H1 (cell line): ENCODE results near the gene HOXC11. TPM values are rescaled to one million over a fixed set of nuclear protein-coding genes. Genes with fewer than 3 reads are reported as not detected.

Experiments used
- CTCF ChIA-PET: fragments of 300-600 bp; sonication (Branson Sonifier 250); formaldehyde crosslinking; loops from one replicate; lab custom pipeline; 2021; ENCODE audit not compliant: partially characterized antibody; lab: Charles Lee
- POLR2A ChIA-PET: fragments of 300-600 bp; sonication (Branson Sonifier 250); formaldehyde crosslinking; loops from one replicate; lab custom pipeline; 2021; ENCODE audit warnings: inconsistent platforms; ENCODE audit not compliant: partially characterized antibody; lab: Charles Lee
- DNase-seq, 2 experiments: peaks; one replicate each; pipeline versions ENCODE4 v3.0.0 to v3.0.0-alpha.2; 2010 to 2022; ENCODE audit warnings: low spot score in 2 of 2, low read depth in 1 of 2, mixed read lengths in 1 of 2
- FAIRE-seq: peaks from 2 replicates; lab custom pipeline; 2011; peaks lifted over from hg19 to GRCh38; lab: Jason Lieb, UNC
- H2AFZ ChIP-seq: 2 replicates; pipeline ENCODE4 v1.8.1; 2012; ENCODE audit warnings: low read length, inconsistent platforms
- H2AK5ac ChIP-seq: 2 replicates; pipeline ENCODE4 v1.6.1; 2013; ENCODE audit warnings: low read depth, low read length
- H2BK120ac ChIP-seq: replicated peaks from 2 replicates; pipeline ENCODE3; 2013; ENCODE audit warnings: low read depth, low read length, inconsistent platforms
- H2BK12ac ChIP-seq: 2 replicates; pipeline ENCODE4 v1.6.1; 2013; ENCODE audit warnings: low read depth, low read length
- H2BK15ac ChIP-seq: 2 replicates; pipeline ENCODE4 v1.6.1; 2013; ENCODE audit warnings: low read length
- H2BK20ac ChIP-seq: 2 replicates; pipeline ENCODE4 v1.6.1; 2013; ENCODE audit warnings: low read length
- H2BK5ac ChIP-seq: 2 replicates; pipeline ENCODE4 v1.6.1; 2013; ENCODE audit warnings: low read depth, low read length
- H3K14ac ChIP-seq: 2 replicates; pipeline ENCODE4 v1.6.1; 2013; ENCODE audit warnings: inconsistent platforms; ENCODE audit not compliant: insufficient read length
- H3K18ac ChIP-seq: 2 replicates; pipeline ENCODE4 v1.6.1; 2013; ENCODE audit warnings: low read length; ENCODE audit errors: extremely low read depth
- H3K23ac ChIP-seq: 2 replicates; pipeline ENCODE4 v1.6.1; 2013; ENCODE audit warnings: inconsistent platforms; ENCODE audit not compliant: insufficient read length
- H3K23me2 ChIP-seq: 2 replicates; pipeline ENCODE4 v1.6.1; 2013; ENCODE audit warnings: low read depth, low read length
- H3K27ac ChIP-seq: 2 replicates; pipeline ENCODE4 v1.6.1; 2011; ENCODE audit warnings: low read depth, low read length, inconsistent platforms
- H3K27me3 ChIP-seq, 4 experiments: replicated peaks in 1 of 4; 1 replicate in 1 of 4; 2 replicates in 3 of 4; pipeline versions ENCODE4 v1.6.1 to v1.8.1; 2011 to 2013; ENCODE audit warnings: low read length in 3 of 4, mild to moderate bottlenecking in 3 of 4, inconsistent platforms in 2 of 4, mixed read lengths in 2 of 4, moderate library complexity in 1 of 4; ENCODE audit not compliant: control insufficient read depth in 3 of 4, insufficient read depth in 3 of 4; ENCODE audit errors: extremely low read depth in 1 of 4
- H3K36me3 ChIP-seq, 4 experiments: 2 replicates each; pipeline versions ENCODE4 v1.6.1 to v1.8.1; 2011 to 2013; ENCODE audit warnings: mild to moderate bottlenecking in 4 of 4, low read length in 3 of 4, moderate library complexity in 2 of 4, control low read depth in 1 of 4, inconsistent platforms in 1 of 4; ENCODE audit not compliant: insufficient read depth in 4 of 4, control insufficient read depth in 2 of 4
- H3K4ac ChIP-seq: replicated peaks from 2 replicates; pipeline ENCODE3; 2013; ENCODE audit warnings: low read length, low read depth, mixed read lengths, inconsistent platforms; ENCODE audit not compliant: insufficient read length
- H3K4me1 ChIP-seq, 4 experiments: replicated peaks in 1 of 4; 1 replicate in 1 of 4; 2 replicates in 3 of 4; pipeline versions ENCODE4 v1.6.1 to v1.8.1; 2011 to 2013; ENCODE audit warnings: low read length in 3 of 4, inconsistent platforms in 2 of 4, mixed read lengths in 1 of 4; ENCODE audit not compliant: insufficient read depth in 4 of 4, control insufficient read depth in 3 of 4
- H3K4me2 ChIP-seq, 2 experiments: 2 replicates each; pipeline versions ENCODE4 v1.6.1 to v1.8.1; 2011 to 2013; ENCODE audit warnings: low read depth in 2 of 2, low read length in 2 of 2, control low read depth in 1 of 2, inconsistent platforms in 1 of 2, mild to moderate bottlenecking in 1 of 2; ENCODE audit not compliant: insufficient read depth in 1 of 2
- H3K4me3 ChIP-seq, 4 experiments: fragments of 200-600, 300-600 bp in 1 of 4; sonication (generic), shearing (Covaris generic), sonication (Bioruptor Twin) in 1 of 4; 2 replicates each; pipeline versions ENCODE4 v1.5.1 to v1.8.1; 2011 to 2016; ENCODE audit warnings: low read length in 4 of 4, low read depth in 3 of 4, control low read depth in 2 of 4, inconsistent platforms in 2 of 4, mild to moderate bottlenecking in 2 of 4, mixed read lengths in 1 of 4, moderate library complexity in 1 of 4; ENCODE audit not compliant: insufficient read depth in 2 of 4; ENCODE audit errors: extremely low read depth in 1 of 4
- H3K56ac ChIP-seq: replicated peaks from 2 replicates; pipeline ENCODE3; 2013; ENCODE audit warnings: low read depth, mild to moderate bottlenecking, mixed read lengths, low read length, inconsistent platforms; ENCODE audit not compliant: insufficient read length
- H3K79me1 ChIP-seq: 2 replicates; pipeline ENCODE4 v1.6.1; 2013; ENCODE audit warnings: low read depth, low read length, control low read depth
- H3K79me2 ChIP-seq, 2 experiments: 2 replicates each; pipeline versions ENCODE4 v1.6.1 to v1.8.1; 2012 to 2013; ENCODE audit warnings: low read length in 2 of 2, mild to moderate bottlenecking in 2 of 2, inconsistent platforms in 1 of 2; ENCODE audit not compliant: insufficient read depth in 2 of 2, control insufficient read depth in 1 of 2
- H3K9ac ChIP-seq, 4 experiments: replicated peaks in 1 of 4; 1 replicate in 1 of 4; 2 replicates in 3 of 4; pipeline versions ENCODE4 v1.6.1 to v1.8.1; 2011 to 2013; ENCODE audit warnings: low read depth in 3 of 4, low read length in 3 of 4, control low read depth in 2 of 4, mild to moderate bottlenecking in 2 of 4, moderate library complexity in 2 of 4, inconsistent platforms in 1 of 4; ENCODE audit errors: extremely low read depth in 1 of 4
- H3K9me3 ChIP-seq, 2 experiments: 2 replicates each; pipeline versions ENCODE4 v1.6.1 to v1.8.1; 2012 to 2013; ENCODE audit warnings: mild to moderate bottlenecking in 2 of 2, moderate library complexity in 2 of 2, control low read depth in 1 of 2, inconsistent platforms in 1 of 2, low read depth in 1 of 2, low read length in 1 of 2, mixed read lengths in 1 of 2; ENCODE audit not compliant: insufficient read depth in 2 of 2
- H4K20me1 ChIP-seq, 2 experiments: replicated peaks in 1 of 2; 2 replicates each; pipeline versions ENCODE3 to v1.8.1; 2011 to 2013; ENCODE audit warnings: inconsistent platforms in 2 of 2, low read length in 2 of 2, mild to moderate bottlenecking in 1 of 2; ENCODE audit not compliant: insufficient read depth in 2 of 2, control insufficient read depth in 1 of 2
- H4K5ac ChIP-seq: 2 replicates; pipeline ENCODE4 v1.6.1; 2013; ENCODE audit warnings: low read length, low read depth, mixed read lengths, inconsistent platforms; ENCODE audit not compliant: insufficient read length
- H4K8ac ChIP-seq: 2 replicates; pipeline ENCODE4 v1.8.0; 2013; ENCODE audit warnings: mild to moderate bottlenecking, moderate library complexity, low read length, inconsistent platforms; ENCODE audit not compliant: insufficient read depth; ENCODE audit errors: extremely low read depth
- H4K91ac ChIP-seq: replicated peaks from 2 replicates; pipeline ENCODE3; 2013; ENCODE audit warnings: low read length, mixed read lengths, inconsistent platforms; ENCODE audit not compliant: insufficient read length
- ASH2L ChIP-seq: fragments of 200-600, 300-600 bp; sonication (generic); IDR thresholded peaks from one replicate; pipeline ENCODE4 v1.7.1; 2017; ENCODE audit warnings: low read length
- CBX5 ChIP-seq: fragments of 300-800, 300-1000 bp; sonication (generic); IDR thresholded peaks from 2 replicates; pipeline ENCODE4 v1.7.1; 2016; ENCODE audit warnings: antibody characterized with exemption, low read length, low read depth
- CBX8 ChIP-seq: fragments of 300-800, 300-1000 bp; sonication (generic); IDR thresholded peaks from 2 replicates; pipeline ENCODE4 v1.7.1; 2016; ENCODE audit warnings: low read depth, low read length, borderline replicate concordance
- CTBP2 ChIP-seq: IDR thresholded peaks from 2 replicates; pipeline ENCODE4 v1.7.0; 2011; ENCODE audit warnings: borderline replicate concordance, mild to moderate bottlenecking, moderate library complexity, mixed read lengths, low read length; ENCODE audit not compliant: insufficient read depth, insufficient read length
- FOSL1 ChIP-seq: IDR thresholded peaks from 2 replicates; pipeline ENCODE4 v1.6.1; 2011; ENCODE audit warnings: mild to moderate bottlenecking, low read depth, low read length, moderate library complexity; ENCODE audit not compliant: insufficient read depth
- KDM1A ChIP-seq: fragments of 200-600, 300-600 bp; sonication (generic); IDR thresholded peaks from 2 replicates; pipeline ENCODE4 v1.7.1; 2016; ENCODE audit warnings: mild to moderate bottlenecking, low read length, borderline replicate concordance
- KDM5A ChIP-seq: fragments of 200-600 bp; IDR thresholded peaks from 2 replicates; pipeline ENCODE4 v1.7.1; 2012; ENCODE audit warnings: mild to moderate bottlenecking, low read length, inconsistent platforms, mixed read lengths
- MAFK ChIP-seq: IDR thresholded peaks from 2 replicates; pipeline ENCODE4 v1.6.1; 2012; ENCODE audit warnings: low read depth, mild to moderate bottlenecking, improper control_type of control experiment, low read length
- POLR2A ChIP-seq, 2 experiments: IDR thresholded peaks; 1 replicate in 1 of 2; 2 replicates in 1 of 2; pipeline ENCODE4 v1.6.1; 2011; ENCODE audit warnings: low read depth in 2 of 2, low read length in 2 of 2, mild to moderate bottlenecking in 2 of 2; ENCODE audit errors: control extremely low read depth in 1 of 2
- POLR2AphosphoS5 ChIP-seq: IDR thresholded peaks from 2 replicates; pipeline ENCODE4 v1.6.1; 2011; ENCODE audit warnings: low read depth, low read length
- SIRT6 ChIP-seq: IDR thresholded peaks from one replicate; pipeline ENCODE4 v1.7.1; 2012; ENCODE audit warnings: low read length, inconsistent platforms
- ZNF274 ChIP-seq: IDR thresholded peaks from 2 replicates; pipeline ENCODE4 v1.7.0; 2012; ENCODE audit warnings: low read length, borderline replicate concordance; ENCODE audit errors: extremely low read depth
- WGBS, 2 experiments: shearing (Covaris generic) in 1 of 2; methylation state at CpG; one replicate each; pipeline versions ENCODE4 v1.1.6 to v1.1.7; 2013 to 2015; ENCODE audit warnings: low lambda C conversion rate in 2 of 2, mixed read lengths in 2 of 2, inconsistent platforms in 1 of 2, low coverage in 1 of 2, missing lambda C conversion rate in 1 of 2; ENCODE audit not compliant: insufficient replicate concordance in 2 of 2, insufficient coverage in 1 of 2, insufficient read length in 1 of 2; ENCODE audit errors: extremely low coverage in 1 of 2, missing lambda C conversion rate in 1 of 2; 5-methylcytosine and 5-hydroxymethylcytosine counted together
- polyA plus RNA-seq, 7 experiments: library from polyadenylated mRNA; depleted of rRNA in 3 of 7; stranded (reverse) in 5 of 7; unstranded in 2 of 7; fragments of >200 nt in 5 of 7; fragments of 200-250 nt in 2 of 7; gene quantifications; 1 replicate in 5 of 7; 2 replicates in 1 of 7; 4 replicates in 1 of 7; pipeline versions ENCODE4 v1.2.1 to v1.2.3, GENCODE V29; 2011 to 2013; ENCODE audit warnings: missing spikeins in 2 of 7, mixed read lengths in 2 of 7
- total RNA-seq: library from RNA; stranded (reverse); fragmentation: NEBNext Ultra II Directional; extraction: Animal tissue kit (Norgen Biotek cat#: 25700); gene quantifications from 2 replicates; pipeline ENCODE4 v1.2.1, GENCODE V29; 2021

Gene HOXC11
- total and polyA plus RNA-seq, 2 of the 8 experiments (the other 6 are each of a cell fraction or from before 2014, with no cell fraction given): not detected

DNA sequence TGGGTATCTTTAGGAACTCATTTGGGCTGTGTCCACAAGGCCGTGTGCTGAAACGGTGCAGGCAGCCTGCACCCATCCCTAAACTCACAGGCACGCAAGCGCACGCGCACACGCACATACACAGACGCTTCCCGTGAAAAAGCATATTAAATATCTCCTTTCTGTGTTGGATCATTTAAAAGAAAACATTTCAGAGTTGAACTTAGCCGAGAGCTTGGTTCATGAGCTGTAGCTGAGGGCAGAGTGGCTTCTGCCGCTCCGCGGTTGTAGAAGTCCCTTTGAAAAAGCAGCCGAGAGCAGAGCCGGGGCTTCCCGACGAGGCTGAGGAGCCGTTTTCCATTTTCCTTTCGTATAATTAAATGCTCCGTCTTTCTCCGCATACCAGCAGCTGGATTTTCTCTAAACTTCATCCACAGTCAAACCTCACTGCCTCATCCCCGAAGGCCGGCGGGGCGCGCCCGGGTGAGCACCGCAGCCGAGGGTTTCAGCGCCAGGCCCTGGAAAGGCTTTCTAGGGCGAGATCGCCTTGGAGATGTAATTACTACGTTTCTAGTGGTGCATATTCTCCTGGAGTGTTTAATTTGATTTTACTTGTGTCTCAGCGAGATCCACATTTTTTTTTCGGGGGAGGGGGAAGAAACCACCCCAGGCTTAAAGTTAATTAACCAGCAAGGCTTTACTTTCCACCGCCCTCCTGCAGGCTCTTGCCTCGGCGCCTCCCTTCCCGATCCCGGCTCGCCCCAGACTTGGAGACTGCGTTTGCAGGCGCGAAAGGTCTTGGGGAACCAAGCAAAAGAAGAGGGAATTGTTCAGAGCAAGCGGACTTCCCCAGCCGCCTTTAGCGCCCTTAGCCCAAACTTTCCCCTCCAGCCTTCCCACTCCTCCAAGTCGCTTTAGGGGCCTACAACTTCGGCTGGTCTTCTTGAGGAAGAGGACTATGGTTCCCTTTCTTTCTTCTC, 37.3 kb upstream of the HOXC11 start:
- Histone ChIP-seq H3K27me3 (peaks cover 91 to 100% (median 98%) of the 10 kb centered on the region in 4 experiments), H3K79me2 (no peaks in the 10 kb centered on the region), H4K5ac (no peak overlapping the region), H3K27ac (no peak overlapping the region), H4K91ac (no peak overlapping the region), H3K23ac (no peak overlapping the region), H2AFZ (no peak overlapping the region), H3K4me2 (no peak overlapping the region), H3K56ac (no peak overlapping the region), H3K4me3 (no peak overlapping the region), H3K4ac (no peak overlapping the region), H2BK5ac (no peak overlapping the region), H3K9ac (no peak overlapping the region), H2AK5ac (no peak overlapping the region), H3K23me2 (no peaks in the 10 kb centered on the region; the same call in 1 of the 2 replicates), H3K18ac (no peak overlapping the region), H4K8ac (no peak overlapping the region), H2BK15ac (no peak overlapping the region), H3K4me1 (peaks cover 0 to 6% (median 5%) of the 10 kb centered on the region in 4 experiments; a peak in 4 of 7 replicates), H3K36me3 (peaks cover 0 to 6% (median 0%) of the 10 kb centered on the region in 4 experiments; a peak in 1 of 8 replicates), H3K9me3 (no peaks in the 10 kb centered on the region), H3K79me1 (no peaks in the 10 kb centered on the region), H2BK120ac (no peak overlapping the region), H2BK20ac (no peak overlapping the region), H4K20me1 (peaks cover 12 to 32% of the 10 kb centered on the region in 2 experiments), H3K14ac (no peak overlapping the region), H2BK12ac (no peak overlapping the region)
- WGBS, 2 experiments: 11% methylated on average over 47 of the region's 49 CpGs; no CpG with 5 or more reads in 1 of the 2 experiments
- no peak for FAIRE-seq
- ChIA-PET POLR2A (interaction anchor here (0.7 kb wide), 1 partner anchor 258 kb away, joined by 3 read pairs; no protein-coding TSS in a partner anchor), CTCF (interaction anchor here (1.0 to 2.5 kb wide), 4 partner anchors 9 to 192 kb away, joined by 4 to 17 read pairs (median 5); no protein-coding TSS in a partner anchor)
- DNase-seq: peak in 1 of 2 experiments; percentile 43
- no peak for TF ChIP-seq ZNF274
- TF ChIP-seq CBX5: no peak
- TF ChIP-seq KDM1A: no peak
- no peak for TF ChIP-seq ASH2L
- TF ChIP-seq KDM5A: no peak
- no peak for TF ChIP-seq POLR2AphosphoS5
- no peak for TF ChIP-seq FOSL1
- peak; percentile 45; the same call in 1 of the 2 replicates for TF ChIP-seq CBX8
- no peak for TF ChIP-seq CTBP2
- TF ChIP-seq POLR2A (IDR thresholded peaks at IDR 0.05; ENCODE audit: control extremely low read depth in 1 of 2, low read depth in 2 of 2, low read length in 2 of 2): no peak
- no peak for TF ChIP-seq SIRT6
- no peak for TF ChIP-seq MAFK
